GM12874 (cell line): ENCODE results near the gene CAPZB.

Experiments
- CTCF ChIP-seq: IDR thresholded peaks from 2 replicates; pipeline ENCODE4 v1.5.1; 2011; ENCODE audit warnings: low read depth, mild to moderate bottlenecking, control low read depth, low read length, moderate library complexity; ENCODE audit not compliant: insufficient read depth

CAPZB gene

GRCh38 chr1:19344831-19345230, 140.5 kb downstream of the CAPZB start:
- TF ChIP-seq CTCF, result no peak

- peak; percentile 93 for TF ChIP-seq CTCF
Observed at GRCh38 chr1:19344372-19344810, 140.9 kb downstream of the CAPZB start.

GRCh38 chr1:19343617-19344350, 141.6 kb downstream of the CAPZB start:
- TF ChIP-seq CTCF, result no peak

GRCh38 chr1:19342894-19343616, 142.3 kb downstream of the CAPZB start:
- TF ChIP-seq CTCF, result no peak

- TF ChIP-seq CTCF, result no peak
Observed at GRCh38 chr1:19342062-19342750, 143.1 kb downstream of the CAPZB start.

GRCh38 chr1:19341201-19342061, 143.9 kb downstream of the CAPZB start:
- peak; percentile 93 for TF ChIP-seq CTCF

GRCh38 chr1:19340387-19340937, 144.9 kb downstream of the CAPZB start:
- no peak for TF ChIP-seq CTCF
